GM12872 (cell line): ENCODE measurements around the gene RBM19.

ENCODE experiments used
- TF ChIP-seq, protein P1 (sequence below): IDR thresholded peaks from 3 replicates; pipeline ENCODE4 v1.5.1; 2011; ENCODE audit warnings: low read depth, mild to moderate bottlenecking, low read length, moderate library complexity; ENCODE audit not compliant: insufficient read depth

Gene RBM19

DNA sequence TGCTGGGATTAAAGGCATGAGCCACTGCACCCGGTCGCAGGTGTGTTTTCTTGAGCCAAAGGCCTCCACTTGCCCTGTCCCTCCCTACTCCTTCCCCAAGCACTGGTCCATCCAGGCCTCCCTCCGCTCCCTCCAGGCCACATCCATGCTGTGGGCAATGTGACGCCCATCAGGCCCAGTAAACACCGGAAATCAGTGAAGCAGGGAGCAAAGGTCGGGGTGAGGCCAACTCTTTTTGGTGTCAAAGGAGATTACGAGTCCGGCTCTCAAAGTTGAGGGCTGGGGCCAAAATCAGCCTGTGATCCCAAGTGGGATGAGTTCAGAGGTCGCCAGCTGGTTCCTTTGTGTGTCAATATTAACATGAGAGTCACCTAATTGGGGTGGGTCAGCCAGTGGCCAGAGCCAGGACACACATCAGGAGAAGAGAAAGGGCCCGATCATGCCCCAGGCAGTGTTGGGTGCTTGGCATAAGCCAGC, 195.7 kb downstream of the RBM19 start:
- TF ChIP-seq, protein P1, sequence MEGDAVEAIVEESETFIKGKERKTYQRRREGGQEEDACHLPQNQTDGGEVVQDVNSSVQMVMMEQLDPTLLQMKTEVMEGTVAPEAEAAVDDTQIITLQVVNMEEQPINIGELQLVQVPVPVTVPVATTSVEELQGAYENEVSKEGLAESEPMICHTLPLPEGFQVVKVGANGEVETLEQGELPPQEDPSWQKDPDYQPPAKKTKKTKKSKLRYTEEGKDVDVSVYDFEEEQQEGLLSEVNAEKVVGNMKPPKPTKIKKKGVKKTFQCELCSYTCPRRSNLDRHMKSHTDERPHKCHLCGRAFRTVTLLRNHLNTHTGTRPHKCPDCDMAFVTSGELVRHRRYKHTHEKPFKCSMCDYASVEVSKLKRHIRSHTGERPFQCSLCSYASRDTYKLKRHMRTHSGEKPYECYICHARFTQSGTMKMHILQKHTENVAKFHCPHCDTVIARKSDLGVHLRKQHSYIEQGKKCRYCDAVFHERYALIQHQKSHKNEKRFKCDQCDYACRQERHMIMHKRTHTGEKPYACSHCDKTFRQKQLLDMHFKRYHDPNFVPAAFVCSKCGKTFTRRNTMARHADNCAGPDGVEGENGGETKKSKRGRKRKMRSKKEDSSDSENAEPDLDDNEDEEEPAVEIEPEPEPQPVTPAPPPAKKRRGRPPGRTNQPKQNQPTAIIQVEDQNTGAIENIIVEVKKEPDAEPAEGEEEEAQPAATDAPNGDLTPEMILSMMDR, result no peak

DNA sequence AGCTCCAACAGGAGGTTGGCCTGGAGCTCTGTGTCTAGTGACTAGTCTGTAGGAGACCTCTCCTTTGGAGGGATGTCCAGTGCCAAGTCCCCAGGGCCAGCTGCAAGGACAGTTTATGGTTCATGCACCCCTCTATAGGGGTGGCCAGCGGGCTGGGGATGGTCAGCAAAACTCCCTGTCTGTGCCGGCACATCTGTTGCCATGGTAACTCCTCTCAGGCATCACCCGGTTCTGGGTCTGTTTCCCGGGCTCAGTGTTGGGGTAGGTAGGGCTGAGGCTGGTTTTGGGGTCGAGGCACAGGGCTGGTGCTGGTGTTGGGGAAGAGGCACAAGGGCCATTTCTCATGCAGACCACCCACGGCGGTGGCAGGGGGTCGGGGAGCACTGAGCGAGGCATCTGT, 196.8 kb downstream of the RBM19 start:
- TF ChIP-seq, protein P1, result no peak

DNA sequence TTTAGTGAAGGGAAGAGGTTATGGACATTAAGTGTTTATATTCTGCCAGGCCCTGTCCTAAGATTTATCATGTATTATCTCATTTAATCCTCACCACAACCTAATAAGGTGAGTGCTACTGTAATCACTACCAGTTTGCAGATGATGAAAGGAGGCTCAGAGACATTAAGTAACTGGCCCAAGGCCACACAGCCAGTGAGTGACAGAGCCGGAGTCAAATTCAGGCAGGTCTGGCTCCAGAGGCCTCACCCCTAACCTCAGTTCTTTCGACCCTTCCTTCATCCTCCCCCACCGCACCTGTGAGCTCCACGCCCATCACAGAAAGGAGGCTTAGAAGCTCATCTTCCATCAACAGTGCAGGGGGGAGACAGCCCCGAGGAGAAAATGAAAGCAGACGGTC, 197.3 kb downstream of the RBM19 start:
- TF ChIP-seq, protein P1, result no peak

DNA sequence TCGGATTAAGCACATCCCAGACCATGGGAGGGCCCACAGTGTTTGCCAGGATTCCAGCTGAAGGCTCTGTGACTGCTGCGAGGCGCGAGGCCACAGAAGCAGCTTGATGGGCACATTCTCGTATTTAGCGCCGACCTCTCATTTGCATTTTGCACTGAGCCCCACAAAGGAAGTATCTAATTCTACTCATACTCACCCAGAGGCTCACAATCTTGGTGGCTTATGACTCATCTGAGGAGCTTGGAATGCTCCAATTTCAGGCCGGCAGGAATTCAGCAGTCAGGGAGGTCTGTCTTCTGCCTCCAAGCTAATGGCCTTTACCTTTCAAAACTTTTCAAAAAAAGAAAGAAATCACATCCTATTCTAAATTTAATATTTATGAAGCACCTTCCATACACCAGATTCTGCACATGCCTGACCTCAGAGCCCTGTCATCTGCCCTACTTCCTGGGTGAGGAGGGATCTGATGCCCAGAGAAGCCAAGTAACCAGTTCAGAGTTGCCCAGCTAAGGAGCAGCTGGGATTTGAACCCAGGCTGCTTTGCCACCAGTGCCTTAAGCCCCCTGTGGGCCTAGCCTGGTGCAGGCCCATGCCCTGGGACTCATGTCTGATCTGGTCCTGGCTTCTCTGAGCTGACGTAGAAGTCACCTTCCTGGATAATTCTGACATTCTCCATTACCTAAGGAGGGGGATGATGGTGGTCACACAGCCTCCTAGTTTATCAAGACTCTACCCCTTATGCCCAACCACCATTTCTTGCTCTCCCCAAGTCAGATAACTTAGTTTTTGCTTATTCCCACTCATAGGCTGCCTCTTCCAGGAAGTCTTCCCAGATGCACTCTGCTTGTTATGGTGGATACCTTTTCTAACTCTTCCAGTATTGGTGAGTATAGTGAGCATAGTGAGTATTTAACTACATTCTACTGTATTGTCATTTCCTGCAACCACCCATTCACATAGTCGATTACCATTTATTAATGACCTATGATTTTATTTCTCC, 198.9 kb downstream of the RBM19 start:
- TF ChIP-seq, protein P1, result no peak
